Measurements from ENCODE around the gene PTEN.

GRCh38 chr10:87841186-87841585 is 22.2 kb upstream of the PTEN start:
- TF ChIP-seq POLR2A (IDR thresholded peaks at IDR 0.05), result no peak
- no peak for TF ChIP-seq CTCF (IDR thresholded peaks at IDR 0.05)
- TF ChIP-seq POLR2AphosphoS5 (IDR thresholded peaks at IDR 0.05), result no peak
- no peak for TF ChIP-seq EP300 (IDR thresholded peaks at IDR 0.05)

All from gastroesophageal sphincter (tissue), 3 donors.